Tibial nerve (tissue), 4 donors: ENCODE results near the gene SCEL. TPM values are rescaled to one million over a fixed set of nuclear protein-coding genes. Genes with fewer than 3 reads are reported as not detected.

Source experiments
- DNase-seq, 2 donors: peaks; one replicate each; pipeline ENCODE4 v3.0.0-alpha.2; 2019; ENCODE audit warnings: low spot score in 2 of 2
- H3K27ac ChIP-seq, 4 donors: fragments of 200-600 bp; sonication (generic) in 3 of 4; one replicate each; pipeline ENCODE4 v1.5.1; 2017 to 2019; ENCODE audit warnings: mild to moderate bottlenecking in 1 of 4
- H3K27me3 ChIP-seq, 2 donors: fragments of 200-600 bp; sonication (generic) in 1 of 2; one replicate each; pipeline versions ENCODE4 v1.5.1 to v1.6.0; 2017 to 2019
- H3K36me3 ChIP-seq, 3 donors: fragments of 200-600 bp; sonication (generic); one replicate each; pipeline ENCODE4 v1.5.1; 2018 to 2019
- H3K4me1 ChIP-seq, 4 donors: fragments of 200-600 bp; sonication (generic) in 3 of 4; one replicate each; pipeline ENCODE4 v1.5.1; 2017 to 2019
- H3K4me3 ChIP-seq, 4 donors: fragments of 200-600 bp; sonication (generic) in 3 of 4; one replicate each; pipeline ENCODE4 v1.5.1; 2017 to 2019; ENCODE audit warnings: mild to moderate bottlenecking in 1 of 4, moderate library complexity in 1 of 4
- H3K9me3 ChIP-seq, 4 donors: fragments of 200-600 bp; sonication (generic) in 3 of 4; one replicate each; pipeline ENCODE4 v1.5.1; 2017 to 2019
- CTCF ChIP-seq, 5 experiments: fragments of 200-600 bp in 3 of 5; fragments of 450-650 bp in 2 of 5; sonication (generic) in 3 of 5; IDR thresholded peaks; one replicate each; pipeline ENCODE4 v1.5.1; 2016 to 2019; ENCODE audit warnings: antibody characterized with exemption in 5 of 5, mild to moderate bottlenecking in 3 of 5, moderate library complexity in 2 of 5
- EP300 ChIP-seq, 2 donors: sonication (generic); formaldehyde crosslinking; IDR thresholded peaks; one replicate each; pipeline ENCODE4 v1.6.1; 2017; ENCODE audit warnings: antibody characterized with exemption in 2 of 2, mild to moderate bottlenecking in 1 of 2
- POLR2A ChIP-seq, 2 donors: fragments of 450-650 bp; IDR thresholded peaks; one replicate each; pipeline ENCODE4 v1.6.1; 2017; ENCODE audit warnings: antibody characterized with exemption in 2 of 2, mild to moderate bottlenecking in 2 of 2, moderate library complexity in 2 of 2
- WGBS, 2 donors: methylation state at CpG; one replicate each; pipeline ENCODE4 v1.1.5; 2018; 5-methylcytosine and 5-hydroxymethylcytosine counted together
- total RNA-seq, 4 donors: library from RNA; depleted of rRNA; stranded (reverse); fragments of >200 nt; gene quantifications; one replicate each; pipeline ENCODE4 v1.1.0, GENCODE V29; 2016

Gene SCEL
- total RNA-seq, 4 donors from 2014 or later: not detected

GRCh38 chr13:77678691-77679235 lies 143.3 kb downstream of the SCEL start:
- peaks cover 0 to 9% (median 0%) of the 10 kb centered on the region in 4 donors for H3K9me3 ChIP-seq
- H3K36me3 ChIP-seq: no peaks in the 10 kb centered on the region
- whole genome bisulfite sequencing, 2 donors: 61 to 74% methylated on average over 5 of the region's 5 CpGs
- TF ChIP-seq POLR2A (IDR thresholded peaks at IDR 0.05) (no peak), CTCF (IDR thresholded peaks at IDR 0.05) (no peak), EP300 (IDR thresholded peaks at IDR 0.05) (no peak)
- H3K27me3 ChIP-seq: no peaks in the 10 kb centered on the region
- no peak overlapping the region for H3K27ac ChIP-seq
- H3K4me3 ChIP-seq: no peak overlapping the region
- DNase-seq: no peak
- no peaks in the 10 kb centered on the region for H3K4me1 ChIP-seq

- no peaks in the 10 kb centered on the region for H3K36me3 ChIP-seq
- no peak overlapping the region for H3K4me3 ChIP-seq
- TF ChIP-seq CTCF (IDR thresholded peaks at IDR 0.05) (no peak), EP300 (IDR thresholded peaks at IDR 0.05) (no peak), POLR2A (IDR thresholded peaks at IDR 0.05) (no peak)
- DNase-seq: no peak
- WGBS, 2 donors: 78 to 87% methylated on average over 2 of the region's 2 CpGs
- peaks cover 0 to 1% (median 0%) of the 10 kb centered on the region in 4 donors for H3K4me1 ChIP-seq
- H3K27me3 ChIP-seq: no peaks in the 10 kb centered on the region
- peaks cover 0 to 15% (median 0%) of the 10 kb centered on the region in 4 donors for H3K9me3 ChIP-seq
- H3K27ac ChIP-seq: no peak overlapping the region
Measured at GRCh38 chr13:77687799-77688198, 152.3 kb downstream of the SCEL start.

DNA sequence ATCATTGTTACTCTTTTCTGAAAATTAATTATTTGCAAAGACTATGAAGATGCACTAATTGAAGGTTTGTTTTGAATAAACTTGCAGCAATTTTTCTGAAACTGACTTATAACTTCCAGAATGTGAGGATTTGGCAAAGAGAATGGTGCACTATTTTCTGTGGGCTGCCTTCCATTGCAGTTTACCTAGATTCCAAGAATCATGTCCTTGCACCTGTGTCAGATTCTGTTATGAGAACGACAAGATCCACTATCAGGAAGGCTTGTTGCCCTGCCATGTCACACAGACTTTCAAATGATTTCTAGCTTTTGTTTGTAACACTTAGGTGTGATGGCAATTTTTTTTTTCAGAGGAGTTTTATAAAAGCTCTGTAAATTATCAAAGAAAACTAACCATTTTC lies 156.4 kb downstream of the SCEL start:
- TF ChIP-seq EP300 (IDR thresholded peaks at IDR 0.05): no peak
- no peak for TF ChIP-seq POLR2A (IDR thresholded peaks at IDR 0.05)
- TF ChIP-seq CTCF (IDR thresholded peaks at IDR 0.05): no peak
- Histone ChIP-seq H3K27ac (no peak overlapping the region), H3K36me3 (no peaks in the 10 kb centered on the region), H3K27me3 (peaks cover 0 to 30% of the 10 kb centered on the region in 2 donors), H3K4me3 (no peak overlapping the region), H3K9me3 (peaks cover 0 to 8% (median 0%) of the 10 kb centered on the region in 4 donors), H3K4me1 (peaks cover 0 to 12% (median 0%) of the 10 kb centered on the region in 4 donors)
- 58 to 68% methylated on average over 1 of the region's 1 CpG for WGBS, 2 donors
- DNase-seq: no peak

DNA sequence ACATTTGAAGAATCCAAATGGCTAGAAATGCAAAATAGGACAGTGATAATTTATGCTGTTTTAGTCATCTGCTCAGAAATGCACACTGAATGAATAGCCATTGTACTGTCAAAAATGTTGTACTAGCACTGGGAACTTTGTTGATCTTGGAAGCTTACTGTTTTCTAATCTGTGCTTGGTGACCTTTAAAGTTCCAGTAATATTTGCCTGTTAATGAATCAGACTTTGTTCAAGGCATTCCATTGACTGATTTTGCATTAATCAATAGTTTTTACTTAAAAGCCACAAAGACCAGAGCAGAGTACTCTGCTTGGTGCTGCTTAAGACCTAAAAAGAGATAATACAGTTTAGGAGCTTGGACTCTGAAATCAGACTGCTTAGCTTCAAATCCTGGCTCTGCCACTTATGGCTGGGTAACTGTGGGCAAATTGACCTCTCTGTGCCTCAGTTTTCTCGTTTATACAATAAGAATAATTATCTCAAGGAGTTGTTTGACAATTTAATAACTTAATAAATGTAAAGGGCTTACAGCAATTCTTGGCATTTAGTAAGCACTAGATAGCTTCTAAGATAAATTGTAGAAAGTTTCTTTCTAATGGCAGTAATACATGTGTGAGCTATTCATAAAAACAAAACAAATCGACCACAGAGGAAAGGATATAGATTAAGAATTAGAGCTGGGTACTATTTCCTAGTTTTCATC lies 157.4 kb downstream of the SCEL start:
- Histone ChIP-seq H3K36me3 (no peaks in the 10 kb centered on the region), H3K27ac (no peak overlapping the region), H3K4me1 (peaks cover 0 to 18% (median 0%) of the 10 kb centered on the region in 4 donors), H3K4me3 (no peak overlapping the region), H3K27me3 (peaks cover 0 to 36% of the 10 kb centered on the region in 2 donors), H3K9me3 (no peaks in the 10 kb centered on the region)
- TF ChIP-seq EP300 (IDR thresholded peaks at IDR 0.05) (no peak), CTCF (IDR thresholded peaks at IDR 0.05) (no peak), POLR2A (IDR thresholded peaks at IDR 0.05) (no peak)
- WGBS, 2 donors: 42 to 47% methylated on average over 2 of the region's 2 CpGs
- DNase-seq: no peak

DNA sequence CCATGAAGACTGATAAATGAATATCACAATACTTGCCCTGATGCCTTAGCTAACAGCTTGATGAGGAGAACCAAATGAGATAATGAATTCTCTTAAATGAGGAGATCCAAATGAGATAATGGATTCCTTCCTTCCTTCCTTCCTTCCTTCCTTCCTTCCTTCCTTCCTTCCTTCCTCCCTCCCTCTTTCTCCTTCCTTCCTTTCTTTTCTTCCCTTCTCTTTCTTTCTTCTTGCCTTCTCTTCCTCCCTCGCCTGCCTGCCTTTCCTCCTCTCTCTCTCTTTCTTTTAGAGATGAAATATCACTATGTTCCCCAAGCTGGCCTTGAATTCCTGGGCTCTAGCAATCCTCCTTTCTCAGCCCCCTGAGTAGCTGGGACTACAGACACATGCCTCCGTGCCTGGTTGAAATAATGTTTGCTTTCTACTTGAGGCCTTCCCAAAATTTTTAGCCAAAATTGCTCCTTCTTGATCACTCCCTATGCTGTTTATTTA lies 158.0 kb downstream of the SCEL start:
- TF ChIP-seq EP300 (IDR thresholded peaks at IDR 0.05): no peak
- TF ChIP-seq CTCF (IDR thresholded peaks at IDR 0.05): no peak
- no peak for TF ChIP-seq POLR2A (IDR thresholded peaks at IDR 0.05)
- H3K4me1 ChIP-seq: peaks cover 0 to 21% (median 2%) of the 10 kb centered on the region in 4 donors
- no peaks in the 10 kb centered on the region for H3K36me3 ChIP-seq
- no peaks in the 10 kb centered on the region for H3K9me3 ChIP-seq
- peaks cover 0 to 36% of the 10 kb centered on the region in 2 donors for H3K27me3 ChIP-seq
- DNase-seq: no peak
- WGBS, 2 donors: 61 to 72% methylated on average over 2 of the region's 2 CpGs
- no peak overlapping the region for H3K4me3 ChIP-seq
- no peak overlapping the region for H3K27ac ChIP-seq
